ENCODE measurements around the gene MAGI1. TPM values are rescaled to one million over a fixed set of nuclear protein-coding genes. Genes with fewer than 3 reads are reported as not detected.
"Not testable (repeated sequence)": the region's sequence is repeated elsewhere in the genome, so short reads cannot be mapped to it uniquely, and the experiment has no call there.

MAGI1 gene
- total RNA-seq, 3 donors from 2014 or later (not counting 1 experiment from before 2014, with no cell fraction given), result not detected

DNA sequence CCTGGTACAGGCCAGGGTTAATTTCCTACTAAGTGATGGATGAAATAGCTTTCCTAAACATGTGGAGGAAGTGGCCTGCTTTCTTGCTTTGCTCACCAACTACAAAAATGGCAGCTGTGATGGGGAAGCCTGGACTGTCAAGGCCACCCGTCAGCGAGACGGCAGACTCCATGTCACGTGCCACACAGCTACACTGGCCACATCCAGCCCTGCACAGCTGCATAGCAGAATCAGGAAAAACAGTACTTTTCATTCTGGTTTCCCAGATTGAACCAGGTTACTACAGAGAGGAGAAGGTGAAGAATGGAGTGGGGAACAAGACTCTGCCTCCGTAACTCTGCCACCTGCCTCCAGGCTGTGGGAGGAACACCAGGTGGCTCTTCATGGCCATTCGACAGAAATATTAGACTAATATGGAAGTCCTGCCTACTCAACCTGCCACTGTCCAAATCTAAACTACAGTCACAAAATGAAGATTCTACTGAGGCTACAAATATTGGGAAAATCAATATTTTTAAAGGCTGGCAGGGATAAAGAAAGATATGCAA, 174.3 kb downstream of the MAGI1 start:
- H3K9me3 Mint-ChIP-seq, result peaks cover 2% of the 10 kb centered on the region in 2 donors
- Histone ChIP-seq H3K27ac (ENCODE audit: low read length) (no peak overlapping the region), H3K4me1 (ENCODE audit: control insufficient read depth, insufficient read depth, low read length) (no peaks in the 10 kb centered on the region), H3K4me3 (ENCODE audit: low read length) (no peak overlapping the region), H3K9me3 (ENCODE audit: control insufficient read depth, insufficient read depth, low read length) (no peaks in the 10 kb centered on the region), H3K36me3 (ENCODE audit: control insufficient read depth, insufficient read depth, low read length) (no peaks in the 10 kb centered on the region), H3K27me3 (ENCODE audit: control insufficient read depth, insufficient read depth, low read length) (no peaks in the 10 kb centered on the region)
- intact Hi-C loops (cut with micrococcal nuclease), result no loop called here
- DNase-seq (no peak), ATAC-seq (no peak)
- H3K27me3 Mint-ChIP-seq (ENCODE audit: low read depth in 2 of 2), result no peaks in the 10 kb centered on the region
- H3K4me1 Mint-ChIP-seq, result no peaks in the 10 kb centered on the region
- TF ChIP-seq, protein P1, sequence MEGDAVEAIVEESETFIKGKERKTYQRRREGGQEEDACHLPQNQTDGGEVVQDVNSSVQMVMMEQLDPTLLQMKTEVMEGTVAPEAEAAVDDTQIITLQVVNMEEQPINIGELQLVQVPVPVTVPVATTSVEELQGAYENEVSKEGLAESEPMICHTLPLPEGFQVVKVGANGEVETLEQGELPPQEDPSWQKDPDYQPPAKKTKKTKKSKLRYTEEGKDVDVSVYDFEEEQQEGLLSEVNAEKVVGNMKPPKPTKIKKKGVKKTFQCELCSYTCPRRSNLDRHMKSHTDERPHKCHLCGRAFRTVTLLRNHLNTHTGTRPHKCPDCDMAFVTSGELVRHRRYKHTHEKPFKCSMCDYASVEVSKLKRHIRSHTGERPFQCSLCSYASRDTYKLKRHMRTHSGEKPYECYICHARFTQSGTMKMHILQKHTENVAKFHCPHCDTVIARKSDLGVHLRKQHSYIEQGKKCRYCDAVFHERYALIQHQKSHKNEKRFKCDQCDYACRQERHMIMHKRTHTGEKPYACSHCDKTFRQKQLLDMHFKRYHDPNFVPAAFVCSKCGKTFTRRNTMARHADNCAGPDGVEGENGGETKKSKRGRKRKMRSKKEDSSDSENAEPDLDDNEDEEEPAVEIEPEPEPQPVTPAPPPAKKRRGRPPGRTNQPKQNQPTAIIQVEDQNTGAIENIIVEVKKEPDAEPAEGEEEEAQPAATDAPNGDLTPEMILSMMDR (IDR thresholded peaks at IDR 0.05), result no peak
- WGBS (ENCODE audit: insufficient coverage), result 78% methylated on average over 6 of the region's 6 CpGs
- H3K27ac Mint-ChIP-seq, result no peak overlapping the region
- no peak overlapping the region for H3K4me3 Mint-ChIP-seq
- H3K36me3 Mint-ChIP-seq, result no peaks in the 10 kb centered on the region

DNA sequence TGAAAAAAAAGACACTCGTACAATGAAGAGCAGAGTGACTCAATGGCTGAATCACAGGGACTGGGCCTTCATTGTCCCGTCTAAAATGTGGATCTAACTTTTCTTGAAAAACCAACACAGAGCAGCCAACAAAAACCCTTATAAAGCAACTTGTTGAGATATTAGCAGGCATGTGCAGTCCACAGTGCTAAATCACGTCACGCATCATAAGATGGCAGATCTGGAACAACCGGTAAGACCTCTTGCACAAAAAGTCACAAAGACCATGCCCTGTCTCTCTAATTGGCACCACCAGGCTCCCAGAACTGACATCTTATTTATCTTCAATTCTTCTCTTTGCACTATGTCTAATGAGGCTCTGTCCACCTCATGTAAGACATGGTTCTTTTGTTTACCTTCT, 177.0 kb downstream of the MAGI1 start:
- no peak overlapping the region for H3K4me3 ChIP-seq (ENCODE audit: low read length)
- no peaks in the 10 kb centered on the region for H3K9me3 ChIP-seq (ENCODE audit: control insufficient read depth, insufficient read depth, low read length)
- no peaks in the 10 kb centered on the region for H3K36me3 ChIP-seq (ENCODE audit: control insufficient read depth, insufficient read depth, low read length)
- no peaks in the 10 kb centered on the region for H3K27me3 ChIP-seq (ENCODE audit: control insufficient read depth, insufficient read depth, low read length)
- 87% methylated on average over 5 of the region's 5 CpGs for WGBS (ENCODE audit: insufficient coverage)
- TF ChIP-seq, protein P1 (IDR thresholded peaks at IDR 0.05), result no peak
- no peaks in the 10 kb centered on the region for H3K4me1 Mint-ChIP-seq
- DNase-seq, result no peak
- ATAC-seq, result no peak
- no peak overlapping the region for H3K27ac Mint-ChIP-seq
- peaks cover 0 to 4% of the 10 kb centered on the region in 2 donors for H3K9me3 Mint-ChIP-seq
- no peak overlapping the region for H3K27ac ChIP-seq (ENCODE audit: low read length)
- no peak overlapping the region for H3K4me3 Mint-ChIP-seq
- intact Hi-C loops (cut with micrococcal nuclease), result no loop called here
- H3K27me3 Mint-ChIP-seq (ENCODE audit: low read depth in 2 of 2), result no peaks in the 10 kb centered on the region
- H3K4me1 ChIP-seq (ENCODE audit: control insufficient read depth, insufficient read depth, low read length), result no peaks in the 10 kb centered on the region
- H3K36me3 Mint-ChIP-seq, result no peaks in the 10 kb centered on the region

DNA sequence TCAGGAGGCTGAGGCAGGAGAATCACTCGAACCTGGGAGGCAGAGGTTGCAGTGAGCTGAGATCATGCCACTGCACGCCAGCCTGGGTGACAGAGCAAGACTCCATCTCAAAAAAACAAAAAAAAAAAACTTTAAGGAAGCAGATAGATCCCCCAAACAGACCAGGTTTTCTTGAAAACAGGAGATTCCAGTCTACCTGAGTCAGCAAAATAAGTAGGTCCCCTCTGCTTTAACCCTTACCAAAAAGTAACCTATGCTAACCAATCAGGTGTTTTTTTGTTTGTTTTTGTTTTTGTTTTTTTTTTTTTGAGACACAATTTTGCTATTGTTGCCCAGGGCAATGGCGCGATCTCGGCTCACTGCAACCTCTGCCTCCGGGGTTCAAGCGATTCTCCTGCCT, 179.1 kb downstream of the MAGI1 start:
- H3K36me3 ChIP-seq (ENCODE audit: control insufficient read depth, insufficient read depth, low read length), result not testable (repeated sequence)
- WGBS (ENCODE audit: insufficient coverage), result 88% methylated on average over 7 of the region's 7 CpGs

DNA sequence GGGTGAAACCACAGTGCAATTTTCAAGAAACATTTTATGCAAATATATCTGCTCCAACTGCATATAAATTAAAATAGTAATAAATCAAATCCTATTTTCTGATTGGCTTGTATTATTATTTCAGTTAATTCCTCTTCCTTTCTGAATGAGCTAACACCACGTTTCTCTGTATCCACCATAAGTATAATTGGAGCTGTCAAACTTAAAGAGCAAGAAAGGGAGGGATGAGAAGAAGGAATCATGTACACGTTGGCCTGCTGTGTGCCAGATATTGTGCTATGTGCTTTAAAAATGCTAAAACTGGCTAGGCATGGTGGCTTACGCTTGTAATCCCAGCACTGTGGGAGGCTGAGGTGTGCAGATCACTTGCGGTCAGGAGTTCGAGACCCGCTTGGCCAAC, 180.0 kb downstream of the MAGI1 start:
- no peak for DNase-seq
- H3K9me3 ChIP-seq (ENCODE audit: control insufficient read depth, insufficient read depth, low read length), result no peaks in the 10 kb centered on the region
- H3K36me3 ChIP-seq (ENCODE audit: control insufficient read depth, insufficient read depth, low read length), result no peaks in the 10 kb centered on the region
- H3K36me3 Mint-ChIP-seq, result no peaks in the 10 kb centered on the region
- H3K27me3 Mint-ChIP-seq (ENCODE audit: low read depth in 2 of 2), result no peaks in the 10 kb centered on the region
- H3K4me3 Mint-ChIP-seq, result no peak overlapping the region
- H3K4me1 Mint-ChIP-seq, result peaks cover 0 to 5% of the 10 kb centered on the region in 2 donors
- intact Hi-C loops (cut with micrococcal nuclease), result no loop called here
- no peak overlapping the region for H3K4me3 ChIP-seq (ENCODE audit: low read length)
- WGBS (ENCODE audit: insufficient coverage), result 92% methylated on average over 5 of the region's 6 CpGs
- H3K27ac ChIP-seq (ENCODE audit: low read length), result no peak overlapping the region
- TF ChIP-seq, protein P1 (IDR thresholded peaks at IDR 0.05), result no peak
- no peaks in the 10 kb centered on the region for H3K27me3 ChIP-seq (ENCODE audit: control insufficient read depth, insufficient read depth, low read length)
- no peak overlapping the region for H3K27ac Mint-ChIP-seq
- peaks cover 2 to 6% of the 10 kb centered on the region in 2 donors for H3K9me3 Mint-ChIP-seq
- no peak for ATAC-seq
- no peaks in the 10 kb centered on the region for H3K4me1 ChIP-seq (ENCODE audit: control insufficient read depth, insufficient read depth, low read length)

More for the DNA sequence above, 179.1 kb downstream of the MAGI1 start:
- H3K27ac Mint-ChIP-seq; H3K4me1 ChIP-seq (ENCODE audit: control insufficient read depth, insufficient read depth, low read length); H3K36me3 Mint-ChIP-seq; H3K4me1 Mint-ChIP-seq; intact Hi-C loops (cut with micrococcal nuclease); ATAC-seq; H3K27ac ChIP-seq (ENCODE audit: low read length); H3K27me3 ChIP-seq (ENCODE audit: control insufficient read depth, insufficient read depth, low read length); H3K9me3 ChIP-seq (ENCODE audit: control insufficient read depth, insufficient read depth, low read length); H3K9me3 Mint-ChIP-seq; H3K4me3 Mint-ChIP-seq; H3K27me3 Mint-ChIP-seq (ENCODE audit: low read depth in 2 of 2); DNase-seq; H3K4me3 ChIP-seq (ENCODE audit: low read length): not testable (repeated sequence)

All from natural killer cell (primary cell).